Measurements from ENCODE around the gene DEFB129. TPM values are rescaled to one million over a fixed set of nuclear protein-coding genes. Genes with fewer than 3 reads are reported as not detected.
"Not testable (repeated sequence)": the region's sequence is repeated elsewhere in the genome, so short reads cannot be mapped to it uniquely, and the experiment has no call there.

The DEFB129 gene
- total RNA-seq, 1 donor from 2014 or later = not detected

DNA sequence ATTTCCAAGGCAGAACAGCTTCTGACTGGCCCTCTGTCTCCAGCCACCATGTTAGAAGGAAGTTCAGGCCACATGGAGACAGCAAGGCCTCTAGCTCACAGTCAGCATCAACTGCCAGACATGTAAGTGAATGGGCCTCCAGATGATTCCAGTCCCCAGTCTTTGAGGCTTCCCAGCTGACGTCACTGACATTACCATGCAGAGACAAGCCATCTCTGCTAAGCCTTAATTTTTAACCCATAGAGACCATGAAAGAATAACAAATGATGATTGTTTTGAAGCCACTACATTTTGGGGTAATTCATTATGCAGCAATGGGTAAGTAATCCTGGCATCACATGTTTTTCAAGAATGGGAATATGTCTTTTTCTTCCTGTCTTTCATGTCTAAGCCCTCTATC is 11.3 kb upstream of the DEFB129 start:
- intact Hi-C loops (cut with DNase I) = no loop called here
- H3K27me3 ChIP-seq = no peaks in the 10 kb centered on the region
- H3K27ac ChIP-seq = no peak overlapping the region
- no peaks in the 10 kb centered on the region for H3K36me3 ChIP-seq
- H3K4me3 ChIP-seq = no peak overlapping the region
- H3K9me3 ChIP-seq = no peaks in the 10 kb centered on the region
- TF ChIP-seq POLR2A (IDR thresholded peaks at IDR 0.05) (no peak), POLR2AphosphoS5 (IDR thresholded peaks at IDR 0.05; ENCODE audit: insufficient read depth in 1 of 2, low read depth in 1 of 2) (no peak)
- TF ChIP-seq, protein P1, sequence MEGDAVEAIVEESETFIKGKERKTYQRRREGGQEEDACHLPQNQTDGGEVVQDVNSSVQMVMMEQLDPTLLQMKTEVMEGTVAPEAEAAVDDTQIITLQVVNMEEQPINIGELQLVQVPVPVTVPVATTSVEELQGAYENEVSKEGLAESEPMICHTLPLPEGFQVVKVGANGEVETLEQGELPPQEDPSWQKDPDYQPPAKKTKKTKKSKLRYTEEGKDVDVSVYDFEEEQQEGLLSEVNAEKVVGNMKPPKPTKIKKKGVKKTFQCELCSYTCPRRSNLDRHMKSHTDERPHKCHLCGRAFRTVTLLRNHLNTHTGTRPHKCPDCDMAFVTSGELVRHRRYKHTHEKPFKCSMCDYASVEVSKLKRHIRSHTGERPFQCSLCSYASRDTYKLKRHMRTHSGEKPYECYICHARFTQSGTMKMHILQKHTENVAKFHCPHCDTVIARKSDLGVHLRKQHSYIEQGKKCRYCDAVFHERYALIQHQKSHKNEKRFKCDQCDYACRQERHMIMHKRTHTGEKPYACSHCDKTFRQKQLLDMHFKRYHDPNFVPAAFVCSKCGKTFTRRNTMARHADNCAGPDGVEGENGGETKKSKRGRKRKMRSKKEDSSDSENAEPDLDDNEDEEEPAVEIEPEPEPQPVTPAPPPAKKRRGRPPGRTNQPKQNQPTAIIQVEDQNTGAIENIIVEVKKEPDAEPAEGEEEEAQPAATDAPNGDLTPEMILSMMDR (IDR thresholded peaks at IDR 0.05) = no peak
- no peak for DNase-seq (ENCODE audit: extremely low spot score in 2 of 2)
- no peaks in the 10 kb centered on the region for H3K4me1 ChIP-seq

DNA sequence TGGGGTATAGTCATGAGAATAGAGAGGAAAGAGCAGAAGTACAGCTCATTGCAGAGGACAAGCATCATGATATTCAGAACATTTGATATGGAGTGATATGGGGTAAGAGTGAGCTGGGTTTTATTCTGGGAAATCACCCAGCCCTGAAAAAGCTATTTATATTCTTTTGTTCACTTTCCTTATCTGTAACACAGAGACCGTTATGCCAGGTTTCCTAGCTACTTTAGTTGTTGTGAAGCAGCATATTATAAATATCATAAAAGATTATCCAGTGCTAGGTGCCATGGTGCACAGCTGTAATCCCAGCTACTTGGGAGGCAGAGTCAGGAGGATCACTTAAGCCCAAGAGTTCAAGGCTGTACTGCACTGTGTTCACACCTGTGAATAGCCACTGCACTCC is 9.8 kb upstream of the DEFB129 start:
- H3K27ac ChIP-seq = no peak overlapping the region
- no peak for DNase-seq (ENCODE audit: extremely low spot score in 2 of 2)
- H3K4me3 ChIP-seq = no peak overlapping the region
- H3K27me3 ChIP-seq = no peaks in the 10 kb centered on the region
- intact Hi-C loops (cut with DNase I) = no loop called here
- H3K36me3 ChIP-seq = no peaks in the 10 kb centered on the region
- no peak for TF ChIP-seq POLR2A (IDR thresholded peaks at IDR 0.05)
- TF ChIP-seq, protein P1 (IDR thresholded peaks at IDR 0.05) = no peak
- no peaks in the 10 kb centered on the region for H3K4me1 ChIP-seq
- H3K9me3 ChIP-seq = no peaks in the 10 kb centered on the region

DNA sequence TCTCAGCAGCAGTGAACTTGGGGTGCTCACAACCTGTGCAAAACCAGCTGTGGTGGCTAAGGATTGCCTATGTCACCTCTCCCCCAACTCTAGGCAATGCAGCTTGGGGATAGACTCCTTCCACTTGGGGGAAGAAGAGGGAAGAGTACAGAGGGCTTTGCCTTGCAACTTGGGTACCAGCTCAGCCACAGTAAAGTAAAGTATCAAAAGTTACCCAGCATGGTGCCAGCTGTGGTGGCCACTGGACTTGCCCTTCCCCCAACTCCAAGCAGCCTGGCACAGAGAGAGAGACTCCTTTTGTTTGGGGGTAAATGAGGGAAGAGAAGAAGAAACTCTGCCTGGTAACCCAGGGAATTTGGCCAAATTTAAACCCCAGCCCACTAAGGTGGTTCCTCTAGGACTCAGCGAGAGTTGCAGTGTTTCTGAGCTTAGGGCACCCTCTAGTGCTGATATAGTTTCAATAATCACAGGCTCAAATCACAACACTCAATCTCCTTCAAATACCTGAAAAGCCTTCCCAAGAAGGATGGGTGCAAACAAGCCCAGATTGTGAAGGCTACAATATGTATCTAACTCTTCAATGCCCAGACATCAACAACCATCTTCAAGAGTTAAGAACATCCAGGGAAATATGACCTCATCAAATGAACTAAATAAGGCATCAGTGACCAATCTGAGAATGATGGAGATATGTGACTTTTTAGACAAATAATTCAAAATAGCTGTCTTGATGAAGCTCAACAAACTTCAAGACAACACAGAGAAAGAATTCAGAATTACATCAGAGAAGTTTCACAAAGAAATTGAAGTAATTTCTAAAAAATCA is 7.6 kb upstream of the DEFB129 start:
- Histone ChIP-seq H3K27me3 (no peaks in the 10 kb centered on the region), H3K4me1 (no peaks in the 10 kb centered on the region), H3K4me3 (no peak overlapping the region), H3K9me3 (no peaks in the 10 kb centered on the region), H3K36me3 (no peaks in the 10 kb centered on the region), H3K27ac (no peak overlapping the region)
- intact Hi-C loops (cut with DNase I) = no loop called here
- DNase-seq (ENCODE audit: extremely low spot score in 2 of 2) = no peak
- TF ChIP-seq, protein P1 (IDR thresholded peaks at IDR 0.05) = no peak
- TF ChIP-seq POLR2AphosphoS5 (IDR thresholded peaks at IDR 0.05; ENCODE audit: insufficient read depth in 1 of 2, low read depth in 1 of 2) (no peak), POLR2A (IDR thresholded peaks at IDR 0.05) (no peak)

DNA sequence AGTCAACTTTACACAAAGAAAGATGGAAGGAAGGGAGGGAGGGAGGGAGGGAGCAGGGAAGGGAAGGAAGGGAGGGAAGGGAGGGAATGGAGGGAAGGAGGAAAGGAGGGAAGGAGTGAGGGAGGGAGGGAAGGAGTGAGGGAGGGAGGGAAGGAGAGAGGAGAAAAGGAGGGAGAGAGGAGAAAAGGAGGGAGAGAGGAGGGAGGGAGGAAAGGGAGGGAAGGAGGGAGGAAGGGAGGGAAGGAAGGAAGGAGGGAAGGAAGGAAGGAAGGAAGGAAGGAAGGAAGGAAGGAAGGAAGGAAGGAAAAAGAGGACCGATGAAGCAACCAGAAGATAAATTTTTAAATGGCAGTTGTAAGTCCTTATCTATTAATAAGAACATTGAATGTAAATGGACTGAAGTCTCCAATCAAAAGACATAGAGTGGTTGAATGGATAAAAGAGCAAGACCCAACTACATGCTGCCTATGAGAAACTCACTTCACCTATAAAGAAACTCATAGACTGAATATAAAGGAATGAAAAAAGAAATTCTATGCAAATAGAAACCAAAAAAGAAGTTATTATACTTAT is 5.7 kb upstream of the DEFB129 start:
- Histone ChIP-seq H3K4me3 (no peak overlapping the region), H3K27me3 (no peaks in the 10 kb centered on the region), H3K9me3 (no peaks in the 10 kb centered on the region), H3K4me1 (no peaks in the 10 kb centered on the region), H3K36me3 (no peaks in the 10 kb centered on the region), H3K27ac (no peak overlapping the region)
- DNase-seq (ENCODE audit: extremely low spot score in 2 of 2) = no peak
- intact Hi-C loops (cut with DNase I) = no loop called here
- TF ChIP-seq, protein P1 (IDR thresholded peaks at IDR 0.05) = no peak
- TF ChIP-seq POLR2AphosphoS5 (IDR thresholded peaks at IDR 0.05; ENCODE audit: insufficient read depth in 1 of 2, low read depth in 1 of 2) (no peak), POLR2A (IDR thresholded peaks at IDR 0.05) (no peak)

DNA sequence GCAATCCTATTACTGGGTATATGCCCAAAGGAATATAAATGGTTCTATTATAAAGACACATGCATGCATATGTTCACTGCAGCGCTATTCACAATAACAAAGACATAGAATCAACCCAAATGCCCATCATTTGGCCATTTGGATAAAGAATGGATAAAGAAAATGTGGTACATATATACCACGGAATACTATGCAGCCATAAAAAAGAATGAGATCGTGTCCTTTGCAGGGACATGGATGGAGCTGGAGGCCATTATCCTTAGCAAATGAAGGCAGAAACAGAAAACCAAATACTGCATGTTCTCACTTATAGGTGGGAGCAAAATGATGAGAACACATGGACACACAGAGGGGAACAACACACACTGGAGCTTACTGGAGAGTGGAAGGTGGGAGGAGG is 1.2 kb upstream of the DEFB129 start:
- H3K4me1 ChIP-seq; H3K9me3 ChIP-seq; H3K27me3 ChIP-seq; DNase-seq (ENCODE audit: extremely low spot score in 2 of 2); H3K4me3 ChIP-seq; intact Hi-C loops (cut with DNase I); H3K36me3 ChIP-seq; H3K27ac ChIP-seq: not testable (repeated sequence)

Data from vagina (tissue), 2 donors.